ENCODE measurements around the gene TNFRSF13B.
"Not testable (repeated sequence)": the region's sequence is repeated elsewhere in the genome, so short reads cannot be mapped to it uniquely, and the experiment has no call there.

TNFRSF13B gene

GRCh38 chr17:17004997-17005614 is 33.2 kb upstream of the TNFRSF13B start:
- not testable (repeated sequence) for DNase-seq (ENCODE audit: low spot score)

GRCh38 chr17:17004251-17004996 is 32.5 kb upstream of the TNFRSF13B start:
- DNase-seq (ENCODE audit: low spot score), result no peak

- DNase-seq (ENCODE audit: low spot score), result not testable (repeated sequence)
These were observed 31.1 kb upstream of the TNFRSF13B start for GRCh38 chr17:17002731-17003715.

- peak; percentile 84 for DNase-seq (ENCODE audit: low spot score)
These were observed 30.1 kb upstream of the TNFRSF13B start for GRCh38 chr17:17001874-17002520.

- no peak for DNase-seq (ENCODE audit: low spot score)
These were observed 29.3 kb upstream of the TNFRSF13B start for GRCh38 chr17:17001076-17001777.

GRCh38 chr17:16999931-17000625 is 28.2 kb upstream of the TNFRSF13B start:
- no peak for DNase-seq (ENCODE audit: low spot score)

GRCh38 chr17:16997514-16998429 is 25.9 kb upstream of the TNFRSF13B start:
- no peak for DNase-seq (ENCODE audit: low spot score)

- not testable (repeated sequence) for DNase-seq (ENCODE audit: low spot score)
These were observed 24.8 kb upstream of the TNFRSF13B start for GRCh38 chr17:16996726-16997125.

GRCh38 chr17:16995930-16996329 is 24.0 kb upstream of the TNFRSF13B start:
- no peak for DNase-seq (ENCODE audit: low spot score)

GRCh38 chr17:16994631-16995030 is 22.7 kb upstream of the TNFRSF13B start:
- DNase-seq (ENCODE audit: low spot score), result no peak

- DNase-seq (ENCODE audit: low spot score), result peak; percentile 81
These were observed 19.6 kb upstream of the TNFRSF13B start for GRCh38 chr17:16991349-16992009.

- DNase-seq (ENCODE audit: low spot score), result no peak
These were observed 18.3 kb upstream of the TNFRSF13B start for GRCh38 chr17:16989953-16990860.

GRCh38 chr17:16989230-16989952 is 17.5 kb upstream of the TNFRSF13B start:
- DNase-seq (ENCODE audit: low spot score), result no peak

- DNase-seq (ENCODE audit: low spot score), result peak; percentile 55
These were observed 16.9 kb upstream of the TNFRSF13B start for GRCh38 chr17:16988749-16989229.

GRCh38 chr17:16987830-16988601 is 16.1 kb upstream of the TNFRSF13B start:
- peak; percentile 57 for DNase-seq (ENCODE audit: low spot score)

Data from left forelimb (tissue), 1 donor.